Brain microvascular endothelial cell (primary cell): ENCODE data around the gene PLCB1.

ENCODE experiments used
- DNase-seq: peaks from one replicate; pipeline ENCODE4 v3.0.0-alpha.2; 2020
- H3K27ac ChIP-seq: fragments of 250-450 bp; sonication (Bioruptor Pico); 2 replicates; pipeline ENCODE4 v1.5.1; 2020; ENCODE audit warnings: mild to moderate bottlenecking, moderate library complexity
- H3K27me3 ChIP-seq: fragments of 250-450 bp; sonication (Bioruptor Pico); replicated peaks from 2 replicates; pipeline ENCODE4 v1.5.1; 2020; ENCODE audit warnings: mild to moderate bottlenecking
- H3K36me3 ChIP-seq: fragments of 250-450 bp; sonication (Bioruptor Pico); replicated peaks from 2 replicates; pipeline ENCODE4 v1.5.1; 2020; ENCODE audit warnings: mild to moderate bottlenecking
- H3K4me3 ChIP-seq: 2 replicates; pipeline ENCODE4 v1.5.1; 2011; ENCODE audit warnings: low read depth, mild to moderate bottlenecking, control low read depth, low read length, moderate library complexity
- CTCF ChIP-seq: IDR thresholded peaks from 2 replicates; pipeline ENCODE4 v1.5.1; 2011; ENCODE audit warnings: low read depth, mild to moderate bottlenecking, moderate library complexity, low read length, control low read depth, inconsistent platforms; ENCODE audit errors: missing control alignments
- in situ Hi-C: cut with HindIII; loops from 2 replicates; pipeline ENCODE4 v1.10.0; 2017; ENCODE audit warnings: low sequenced_read_pairs, low pct_ligation_motif_present

The PLCB1 gene

GRCh38 chr20:8401556-8401955 lies 269.5 kb downstream of the PLCB1 start:
- TF ChIP-seq CTCF = no peak
- H3K27ac ChIP-seq = no peak overlapping the region
- in situ Hi-C loops = no loop called here
- no peaks in the 10 kb centered on the region for H3K27me3 ChIP-seq
- no peak overlapping the region for H3K4me3 ChIP-seq
- H3K36me3 ChIP-seq = no peaks in the 10 kb centered on the region
- DNase-seq = peak; percentile 32

GRCh38 chr20:8402798-8403197 lies 270.7 kb downstream of the PLCB1 start:
- no peak overlapping the region for H3K4me3 ChIP-seq
- in situ Hi-C loops = no loop called here
- no peak for TF ChIP-seq CTCF
- H3K36me3 ChIP-seq = no peaks in the 10 kb centered on the region
- no peak for DNase-seq
- H3K27me3 ChIP-seq = no peaks in the 10 kb centered on the region
- no peak overlapping the region for H3K27ac ChIP-seq

- in situ Hi-C loops = no loop called here
- H3K4me3 ChIP-seq = no peak overlapping the region
- DNase-seq = no peak
- no peaks in the 10 kb centered on the region for H3K36me3 ChIP-seq
- H3K27me3 ChIP-seq = no peaks in the 10 kb centered on the region
- no peak overlapping the region for H3K27ac ChIP-seq
- no peak for TF ChIP-seq CTCF
Measured at GRCh38 chr20:8404912-8405635, 273.0 kb downstream of the PLCB1 start.

GRCh38 chr20:8406391-8406790 lies 274.3 kb downstream of the PLCB1 start:
- no peak for TF ChIP-seq CTCF
- in situ Hi-C loops = no loop called here
- no peak overlapping the region for H3K27ac ChIP-seq
- no peaks in the 10 kb centered on the region for H3K36me3 ChIP-seq
- H3K27me3 ChIP-seq = no peaks in the 10 kb centered on the region
- no peak overlapping the region for H3K4me3 ChIP-seq
- no peak for DNase-seq

GRCh38 chr20:8408587-8409307 lies 276.7 kb downstream of the PLCB1 start:
- DNase-seq = no peak
- no peaks in the 10 kb centered on the region for H3K36me3 ChIP-seq
- TF ChIP-seq CTCF = no peak
- no peaks in the 10 kb centered on the region for H3K27me3 ChIP-seq
- in situ Hi-C loops = no loop called here
- H3K27ac ChIP-seq = no peak overlapping the region
- no peak overlapping the region for H3K4me3 ChIP-seq

GRCh38 chr20:8413691-8414090 lies 281.6 kb downstream of the PLCB1 start:
- no peak for DNase-seq
- in situ Hi-C loops = no loop called here
- H3K4me3 ChIP-seq = no peak overlapping the region
- TF ChIP-seq CTCF = no peak
- H3K27me3 ChIP-seq = no peaks in the 10 kb centered on the region
- H3K27ac ChIP-seq = no peak overlapping the region
- H3K36me3 ChIP-seq = no peaks in the 10 kb centered on the region
